Measurements from ENCODE around the gene HOOK2. TPM values are rescaled to one million over a fixed set of nuclear protein-coding genes. Genes with fewer than 3 reads are reported as not detected.

HOOK2 gene
- total and polyA plus RNA-seq, 2 of the 13 experiments (the other 11 are each of a cell fraction or from before 2014, with no cell fraction given) = 9.2 to 12.9 TPM

DNA sequence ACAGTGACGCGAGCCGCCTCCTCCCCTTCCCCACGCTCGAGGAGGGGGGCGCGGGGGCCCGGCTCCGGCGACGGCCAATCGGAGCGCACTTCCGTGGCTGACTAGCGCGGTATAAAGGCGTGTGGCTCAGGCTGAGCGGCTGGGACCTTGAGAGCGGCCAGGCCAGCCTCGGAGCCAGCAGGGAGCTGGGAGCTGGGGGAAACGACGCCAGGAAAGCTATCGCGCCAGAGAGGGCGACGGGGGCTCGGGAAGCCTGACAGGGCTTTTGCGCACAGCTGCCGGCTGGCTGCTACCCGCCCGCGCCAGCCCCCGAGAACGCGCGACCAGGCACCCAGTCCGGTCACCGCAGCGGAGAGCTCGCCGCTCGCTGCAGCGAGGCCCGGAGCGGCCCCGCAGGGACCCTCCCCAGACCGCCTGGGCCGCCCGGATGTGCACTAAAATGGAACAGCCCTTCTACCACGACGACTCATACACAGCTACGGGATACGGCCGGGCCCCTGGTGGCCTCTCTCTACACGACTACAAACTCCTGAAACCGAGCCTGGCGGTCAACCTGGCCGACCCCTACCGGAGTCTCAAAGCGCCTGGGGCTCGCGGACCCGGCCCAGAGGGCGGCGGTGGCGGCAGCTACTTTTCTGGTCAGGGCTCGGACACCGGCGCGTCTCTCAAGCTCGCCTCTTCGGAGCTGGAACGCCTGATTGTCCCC is 16.1 kb upstream of the HOOK2 start, which contains the start of gene JUNB (continued):
- TF ChIP-seq, protein P1, sequence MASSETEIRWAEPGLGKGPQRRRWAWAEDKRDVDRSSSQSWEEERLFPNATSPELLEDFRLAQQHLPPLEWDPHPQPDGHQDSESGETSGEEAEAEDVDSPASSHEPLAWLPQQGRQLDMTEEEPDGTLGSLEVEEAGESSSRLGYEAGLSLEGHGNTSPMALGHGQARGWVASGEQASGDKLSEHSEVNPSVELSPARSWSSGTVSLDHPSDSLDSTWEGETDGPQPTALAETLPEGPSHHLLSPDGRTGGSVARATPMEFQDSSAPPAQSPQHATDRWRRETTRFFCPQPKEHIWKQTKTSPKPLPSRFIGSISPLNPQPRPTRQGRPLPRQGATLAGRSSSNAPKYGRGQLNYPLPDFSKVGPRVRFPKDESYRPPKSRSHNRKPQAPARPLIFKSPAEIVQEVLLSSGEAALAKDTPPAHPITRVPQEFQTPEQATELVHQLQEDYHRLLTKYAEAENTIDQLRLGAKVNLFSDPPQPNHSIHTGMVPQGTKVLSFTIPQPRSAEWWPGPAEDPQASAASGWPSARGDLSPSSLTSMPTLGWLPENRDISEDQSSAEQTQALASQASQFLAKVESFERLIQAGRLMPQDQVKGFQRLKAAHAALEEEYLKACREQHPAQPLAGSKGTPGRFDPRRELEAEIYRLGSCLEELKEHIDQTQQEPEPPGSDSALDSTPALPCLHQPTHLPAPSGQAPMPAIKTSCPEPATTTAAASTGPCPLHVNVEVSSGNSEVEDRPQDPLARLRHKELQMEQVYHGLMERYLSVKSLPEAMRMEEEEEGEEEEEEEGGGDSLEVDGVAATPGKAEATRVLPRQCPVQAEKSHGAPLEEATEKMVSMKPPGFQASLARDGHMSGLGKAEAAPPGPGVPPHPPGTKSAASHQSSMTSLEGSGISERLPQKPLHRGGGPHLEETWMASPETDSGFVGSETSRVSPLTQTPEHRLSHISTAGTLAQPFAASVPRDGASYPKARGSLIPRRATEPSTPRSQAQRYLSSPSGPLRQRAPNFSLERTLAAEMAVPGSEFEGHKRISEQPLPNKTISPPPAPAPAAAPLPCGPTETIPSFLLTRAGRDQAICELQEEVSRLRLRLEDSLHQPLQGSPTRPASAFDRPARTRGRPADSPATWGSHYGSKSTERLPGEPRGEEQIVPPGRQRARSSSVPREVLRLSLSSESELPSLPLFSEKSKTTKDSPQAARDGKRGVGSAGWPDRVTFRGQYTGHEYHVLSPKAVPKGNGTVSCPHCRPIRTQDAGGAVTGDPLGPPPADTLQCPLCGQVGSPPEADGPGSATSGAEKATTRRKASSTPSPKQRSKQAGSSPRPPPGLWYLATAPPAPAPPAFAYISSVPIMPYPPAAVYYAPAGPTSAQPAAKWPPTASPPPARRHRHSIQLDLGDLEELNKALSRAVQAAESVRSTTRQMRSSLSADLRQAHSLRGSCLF (CRISPR knock-in tag; IDR thresholded peaks at IDR 0.05; ENCODE audit: borderline replicate concordance) = no peak
- TF ChIP-seq SKI (IDR thresholded peaks at IDR 0.05; ENCODE audit: partially characterized antibody) (peak; percentile 64), ZNF256 (CRISPR knock-in tag; conservative IDR thresholded peaks at IDR 0.05) (no peak), ZNF484 (CRISPR knock-in tag; IDR thresholded peaks at IDR 0.05; ENCODE audit: borderline replicate concordance, low read depth) (no peak), ZNF382 (CRISPR knock-in tag; IDR thresholded peaks at IDR 0.05; ENCODE audit: borderline replicate concordance) (no peak), ZNF337 (CRISPR knock-in tag; IDR thresholded peaks at IDR 0.05; ENCODE audit: borderline replicate concordance, low read depth) (no peak), ZNF883 (CRISPR knock-in tag; IDR thresholded peaks at IDR 0.05; ENCODE audit: not compliant biosample characterization) (peak; percentile 87), HNF4G (IDR thresholded peaks at IDR 0.05; ENCODE audit: borderline replicate concordance, low read depth, low read length) (peak; percentile 6; the same call in 1 of the 2 replicates), HNF4G (CRISPR knock-in tag; IDR thresholded peaks at IDR 0.05; ENCODE audit: borderline replicate concordance, low read depth) (no peak; the same call in 1 of the 2 replicates), ISL2 (CRISPR knock-in tag; IDR thresholded peaks at IDR 0.05) (peak; percentile 71), MEIS1 (CRISPR knock-in tag; IDR thresholded peaks at IDR 0.05; ENCODE audit: borderline replicate concordance) (peak; percentile 75; the same call in 1 of the 2 replicates), ZC3H13 (CRISPR knock-in tag; IDR thresholded peaks at IDR 0.05) (no peak), KAT8 (CRISPR knock-in tag; IDR thresholded peaks at IDR 0.05) (peak; percentile 88)
- TF ChIP-seq, protein P2, sequence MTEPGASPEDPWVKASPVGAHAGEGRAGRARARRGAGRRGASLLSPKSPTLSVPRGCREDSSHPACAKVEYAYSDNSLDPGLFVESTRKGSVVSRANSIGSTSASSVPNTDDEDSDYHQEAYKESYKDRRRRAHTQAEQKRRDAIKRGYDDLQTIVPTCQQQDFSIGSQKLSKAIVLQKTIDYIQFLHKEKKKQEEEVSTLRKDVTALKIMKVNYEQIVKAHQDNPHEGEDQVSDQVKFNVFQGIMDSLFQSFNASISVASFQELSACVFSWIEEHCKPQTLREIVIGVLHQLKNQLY (CRISPR knock-in tag; IDR thresholded peaks at IDR 0.05) = peak; percentile 85
- TF ChIP-seq, protein P3, sequence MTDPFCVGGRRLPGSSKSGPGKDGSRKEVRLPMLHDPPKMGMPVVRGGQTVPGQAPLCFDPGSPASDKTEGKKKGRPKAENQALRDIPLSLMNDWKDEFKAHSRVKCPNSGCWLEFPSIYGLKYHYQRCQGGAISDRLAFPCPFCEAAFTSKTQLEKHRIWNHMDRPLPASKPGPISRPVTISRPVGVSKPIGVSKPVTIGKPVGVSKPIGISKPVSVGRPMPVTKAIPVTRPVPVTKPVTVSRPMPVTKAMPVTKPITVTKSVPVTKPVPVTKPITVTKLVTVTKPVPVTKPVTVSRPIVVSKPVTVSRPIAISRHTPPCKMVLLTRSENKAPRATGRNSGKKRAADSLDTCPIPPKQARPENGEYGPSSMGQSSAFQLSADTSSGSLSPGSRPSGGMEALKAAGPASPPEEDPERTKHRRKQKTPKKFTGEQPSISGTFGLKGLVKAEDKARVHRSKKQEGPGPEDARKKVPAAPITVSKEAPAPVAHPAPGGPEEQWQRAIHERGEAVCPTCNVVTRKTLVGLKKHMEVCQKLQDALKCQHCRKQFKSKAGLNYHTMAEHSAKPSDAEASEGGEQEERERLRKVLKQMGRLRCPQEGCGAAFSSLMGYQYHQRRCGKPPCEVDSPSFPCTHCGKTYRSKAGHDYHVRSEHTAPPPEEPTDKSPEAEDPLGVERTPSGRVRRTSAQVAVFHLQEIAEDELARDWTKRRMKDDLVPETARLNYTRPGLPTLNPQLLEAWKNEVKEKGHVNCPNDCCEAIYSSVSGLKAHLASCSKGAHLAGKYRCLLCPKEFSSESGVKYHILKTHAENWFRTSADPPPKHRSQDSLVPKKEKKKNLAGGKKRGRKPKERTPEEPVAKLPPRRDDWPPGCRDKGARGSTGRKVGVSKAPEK (CRISPR knock-in tag; IDR thresholded peaks at IDR 0.05; ENCODE audit: borderline replicate concordance) = no peak
- TF ChIP-seq, protein P4, sequence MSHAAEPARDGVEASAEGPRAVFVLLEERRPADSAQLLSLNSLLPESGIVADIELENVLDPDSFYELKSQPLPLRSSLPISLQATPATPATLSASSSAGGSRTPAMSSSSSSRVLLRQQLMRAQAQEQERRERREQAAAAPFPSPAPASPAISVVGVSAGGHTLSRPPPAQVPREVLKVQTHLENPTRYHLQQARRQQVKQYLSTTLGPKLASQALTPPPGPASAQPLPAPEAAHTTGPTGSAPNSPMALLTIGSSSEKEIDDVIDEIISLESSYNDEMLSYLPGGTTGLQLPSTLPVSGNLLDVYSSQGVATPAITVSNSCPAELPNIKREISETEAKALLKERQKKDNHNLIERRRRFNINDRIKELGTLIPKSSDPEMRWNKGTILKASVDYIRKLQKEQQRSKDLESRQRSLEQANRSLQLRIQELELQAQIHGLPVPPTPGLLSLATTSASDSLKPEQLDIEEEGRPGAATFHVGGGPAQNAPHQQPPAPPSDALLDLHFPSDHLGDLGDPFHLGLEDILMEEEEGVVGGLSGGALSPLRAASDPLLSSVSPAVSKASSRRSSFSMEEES (CRISPR knock-in tag; IDR thresholded peaks at IDR 0.05) = peak; percentile 78; the same call in 1 of the 2 replicates
- TF ChIP-seq, protein P5, sequence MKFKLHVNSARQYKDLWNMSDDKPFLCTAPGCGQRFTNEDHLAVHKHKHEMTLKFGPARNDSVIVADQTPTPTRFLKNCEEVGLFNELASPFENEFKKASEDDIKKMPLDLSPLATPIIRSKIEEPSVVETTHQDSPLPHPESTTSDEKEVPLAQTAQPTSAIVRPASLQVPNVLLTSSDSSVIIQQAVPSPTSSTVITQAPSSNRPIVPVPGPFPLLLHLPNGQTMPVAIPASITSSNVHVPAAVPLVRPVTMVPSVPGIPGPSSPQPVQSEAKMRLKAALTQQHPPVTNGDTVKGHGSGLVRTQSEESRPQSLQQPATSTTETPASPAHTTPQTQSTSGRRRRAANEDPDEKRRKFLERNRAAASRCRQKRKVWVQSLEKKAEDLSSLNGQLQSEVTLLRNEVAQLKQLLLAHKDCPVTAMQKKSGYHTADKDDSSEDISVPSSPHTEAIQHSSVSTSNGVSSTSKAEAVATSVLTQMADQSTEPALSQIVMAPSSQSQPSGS (CRISPR knock-in tag; IDR thresholded peaks at IDR 0.05) = peak; percentile 73; the same call in 1 of the 2 replicates

All from HepG2 (cell line).